Measurements from ENCODE around the gene SH3RF3. TPM values are rescaled to one million over a fixed set of nuclear protein-coding genes. Genes with fewer than 3 reads are reported as not detected.
A peak's percentile ranks its signal among the peaks of the same experiment; 100 is the strongest.

Gene SH3RF3
- total and polyA plus RNA-seq, 5 donors: 5.7 to 8.8 (median 8.1) TPM

GRCh38 chr2:109452318-109453305, 323.6 kb downstream of the SH3RF3 start:
- 94% methylated on average over 17 of the region's 17 CpGs for WGBS
- ATAC-seq (no peak), DNase-seq (no peak)
- Histone ChIP-seq H3K4me1 (ENCODE audit: control insufficient read depth, insufficient read depth, low read length) (no peaks in the 10 kb centered on the region), H3K4me3 (ENCODE audit: low read length) (no peak overlapping the region), H3K27ac (ENCODE audit: low read length) (no peak overlapping the region), H3K9me3 (ENCODE audit: control insufficient read depth, low read length) (no peaks in the 10 kb centered on the region), H3K27me3 (ENCODE audit: control insufficient read depth, insufficient read depth) (no peaks in the 10 kb centered on the region)
- intact Hi-C loops (cut with DNase I): no loop called here

DNA sequence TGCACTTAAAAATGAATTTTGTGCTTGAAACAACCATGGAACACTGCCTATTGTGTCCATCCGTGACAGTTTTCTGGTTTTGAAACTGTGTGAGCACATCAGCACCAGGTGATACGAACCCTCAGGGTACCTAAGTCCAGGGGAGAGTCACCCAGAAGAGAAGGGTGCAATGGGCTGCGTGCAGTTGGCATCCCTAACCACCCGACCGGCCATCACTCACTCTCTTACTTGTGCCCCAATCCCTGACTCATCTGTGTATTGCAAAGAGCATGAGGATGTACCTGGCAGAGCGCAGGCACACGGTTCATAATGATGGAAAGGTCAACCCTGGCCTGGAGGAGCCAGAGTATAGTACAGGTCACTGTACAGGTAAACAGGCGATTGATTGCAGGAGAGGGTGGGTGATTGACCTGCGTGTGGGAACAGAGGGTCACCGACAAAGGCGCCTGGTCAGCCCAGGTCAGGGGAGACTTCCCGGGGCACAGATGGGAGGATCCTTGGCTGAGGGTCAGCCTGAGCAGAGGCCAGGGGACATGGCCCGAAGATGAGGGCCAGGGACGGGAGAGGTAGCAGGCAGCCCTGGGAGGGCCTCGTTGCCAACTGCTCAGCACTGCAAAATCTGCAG, 324.5 kb downstream of the SH3RF3 start:
- Histone ChIP-seq H3K4me1 (ENCODE audit: control insufficient read depth, insufficient read depth, low read length) (no peaks in the 10 kb centered on the region), H3K27me3 (ENCODE audit: control insufficient read depth, insufficient read depth) (no peaks in the 10 kb centered on the region), H3K27ac (ENCODE audit: low read length) (no peak overlapping the region), H3K4me3 (ENCODE audit: low read length) (no peak overlapping the region), H3K9me3 (ENCODE audit: control insufficient read depth, low read length) (no peaks in the 10 kb centered on the region)
- no peak for ATAC-seq
- intact Hi-C loops (cut with DNase I): no loop called here
- 94% methylated on average over 15 of the region's 15 CpGs for WGBS
- DNase-seq: no peak

DNA sequence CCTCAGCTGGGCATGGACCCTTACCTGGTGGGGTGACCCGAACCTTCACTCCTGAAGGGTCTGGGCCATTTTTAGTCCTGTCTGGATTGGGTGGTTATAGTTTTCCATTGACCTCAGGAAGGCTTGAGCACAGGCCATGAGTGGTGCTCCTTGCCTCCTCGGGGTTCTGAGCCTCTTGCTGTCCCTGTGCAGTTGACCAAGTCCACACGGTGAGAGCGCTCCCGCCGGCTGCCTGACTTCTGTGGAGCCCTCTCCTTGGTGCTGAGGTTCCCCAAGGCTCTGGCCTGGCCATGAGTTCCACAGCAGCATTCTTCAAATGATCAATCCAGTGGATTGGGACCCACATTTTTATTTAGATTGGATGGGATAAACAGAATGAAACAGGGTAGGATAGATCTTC, 325.3 kb downstream of the SH3RF3 start:
- H3K27ac ChIP-seq (ENCODE audit: low read length): no peak overlapping the region
- no peaks in the 10 kb centered on the region for H3K9me3 ChIP-seq (ENCODE audit: control insufficient read depth, low read length)
- ATAC-seq (no peak), DNase-seq (no peak)
- 91% methylated on average over 6 of the region's 6 CpGs for WGBS
- H3K27me3 ChIP-seq (ENCODE audit: control insufficient read depth, insufficient read depth): no peaks in the 10 kb centered on the region
- intact Hi-C loops (cut with DNase I): no loop called here
- no peak overlapping the region for H3K4me3 ChIP-seq (ENCODE audit: low read length)
- no peaks in the 10 kb centered on the region for H3K4me1 ChIP-seq (ENCODE audit: control insufficient read depth, insufficient read depth, low read length)

- WGBS: 92% methylated on average over 7 of the region's 7 CpGs
- ATAC-seq (no peak), DNase-seq (no peak)
- intact Hi-C loops (cut with DNase I): no loop called here
- H3K4me3 ChIP-seq (ENCODE audit: low read length): no peak overlapping the region
- H3K27ac ChIP-seq (ENCODE audit: low read length): no peak overlapping the region
- H3K9me3 ChIP-seq (ENCODE audit: control insufficient read depth, low read length): no peaks in the 10 kb centered on the region
- H3K4me1 ChIP-seq (ENCODE audit: control insufficient read depth, insufficient read depth, low read length): no peaks in the 10 kb centered on the region
- no peaks in the 10 kb centered on the region for H3K27me3 ChIP-seq (ENCODE audit: control insufficient read depth, insufficient read depth)
Observed at GRCh38 chr2:109454765-109455394, 325.9 kb downstream of the SH3RF3 start.

DNA sequence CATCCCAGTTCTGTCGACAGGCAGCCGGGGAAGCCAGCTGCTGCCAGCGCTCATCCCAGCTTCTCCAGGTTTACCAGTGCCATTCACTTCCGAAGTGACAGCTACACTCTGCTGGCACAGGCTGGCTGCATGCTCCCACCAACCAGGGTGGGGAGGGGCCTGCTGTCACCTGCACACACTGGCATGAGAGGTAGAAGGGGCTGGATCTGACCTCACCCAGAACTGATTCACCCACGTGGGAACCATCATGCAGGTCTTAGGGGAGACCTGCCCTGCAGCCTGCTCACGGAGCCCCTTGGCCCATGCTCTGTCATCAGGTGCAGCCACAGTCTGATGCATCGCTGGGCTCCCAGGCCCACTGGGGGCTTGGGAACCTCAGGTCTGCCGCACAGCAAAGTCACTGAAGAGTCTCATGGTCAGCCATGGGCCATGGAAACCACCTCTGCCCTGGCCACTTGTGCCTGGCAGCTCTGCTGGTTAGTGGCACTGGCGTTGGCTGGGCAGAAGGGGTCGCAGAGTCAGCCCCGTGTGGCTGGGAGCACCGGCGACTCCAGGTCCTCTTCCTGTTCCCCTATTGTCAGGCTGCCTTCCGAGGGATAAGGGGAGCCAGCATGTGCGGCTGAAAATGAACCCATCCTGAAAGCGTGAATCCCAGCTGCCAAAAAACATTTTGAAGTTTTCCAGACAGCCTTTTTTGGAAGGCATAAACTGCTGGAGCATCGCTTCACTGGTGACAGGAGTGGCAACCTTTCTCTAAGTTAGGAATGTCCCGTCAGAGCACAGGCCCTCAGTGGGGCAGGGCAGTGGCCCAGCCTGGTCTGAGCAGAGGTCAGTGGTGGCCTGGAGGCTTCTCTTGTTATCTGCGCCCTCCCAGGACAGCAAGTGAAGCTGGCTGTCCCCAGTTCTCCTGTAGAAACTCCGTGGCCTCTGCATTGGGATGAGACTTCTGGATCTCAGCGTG, 327.0 kb downstream of the SH3RF3 start:
- no peak overlapping the region for H3K4me3 ChIP-seq (ENCODE audit: low read length)
- H3K9me3 ChIP-seq (ENCODE audit: control insufficient read depth, low read length): no peaks in the 10 kb centered on the region
- WGBS: 63% methylated on average over 21 of the region's 21 CpGs
- ATAC-seq: no peak
- no peaks in the 10 kb centered on the region for H3K4me1 ChIP-seq (ENCODE audit: control insufficient read depth, insufficient read depth, low read length)
- intact Hi-C loops (cut with DNase I): no loop called here
- no peaks in the 10 kb centered on the region for H3K27me3 ChIP-seq (ENCODE audit: control insufficient read depth, insufficient read depth)
- DNase-seq: no peak
- H3K27ac ChIP-seq (ENCODE audit: low read length): no peak overlapping the region

- H3K27ac ChIP-seq (ENCODE audit: low read length): no peak overlapping the region
- no peak for ATAC-seq
- no peak overlapping the region for H3K4me3 ChIP-seq (ENCODE audit: low read length)
- no peak for DNase-seq
- WGBS: 96% methylated on average over 8 of the region's 8 CpGs
- H3K4me1 ChIP-seq (ENCODE audit: control insufficient read depth, insufficient read depth, low read length): no peaks in the 10 kb centered on the region
- intact Hi-C loops (cut with DNase I): no loop called here
- no peaks in the 10 kb centered on the region for H3K9me3 ChIP-seq (ENCODE audit: control insufficient read depth, low read length)
- no peaks in the 10 kb centered on the region for H3K27me3 ChIP-seq (ENCODE audit: control insufficient read depth, insufficient read depth)
Observed at GRCh38 chr2:109456776-109457175, 327.8 kb downstream of the SH3RF3 start.

DNA sequence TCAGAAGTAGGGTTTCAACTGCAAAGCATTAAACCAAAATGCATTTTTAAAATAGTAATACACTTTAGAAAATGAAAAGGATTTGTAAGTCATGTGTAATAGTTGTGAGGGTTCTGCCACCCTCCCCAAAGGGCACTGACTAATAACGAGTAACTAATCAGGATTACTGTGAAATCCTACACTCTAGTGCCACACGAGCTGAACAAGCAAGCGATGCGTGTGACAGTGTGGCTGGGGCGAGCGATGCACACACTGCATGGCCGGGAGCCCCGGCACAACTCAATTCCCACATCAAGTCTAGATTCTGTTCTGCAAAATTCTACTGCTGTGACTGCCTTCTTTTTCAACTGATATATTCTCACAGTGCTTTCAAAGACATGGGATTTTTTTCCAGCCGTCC, 328.4 kb downstream of the SH3RF3 start:
- H3K9me3 ChIP-seq (ENCODE audit: control insufficient read depth, low read length): no peaks in the 10 kb centered on the region
- H3K4me1 ChIP-seq (ENCODE audit: control insufficient read depth, insufficient read depth, low read length): no peaks in the 10 kb centered on the region
- intact Hi-C loops (cut with DNase I): no loop called here
- no peak overlapping the region for H3K27ac ChIP-seq (ENCODE audit: low read length)
- 85% methylated on average over 9 of the region's 9 CpGs for WGBS
- H3K27me3 ChIP-seq (ENCODE audit: control insufficient read depth, insufficient read depth): no peaks in the 10 kb centered on the region
- ATAC-seq: no peak
- H3K4me3 ChIP-seq (ENCODE audit: low read length): no peak overlapping the region
- DNase-seq: no peak

- no peak overlapping the region for H3K4me3 ChIP-seq (ENCODE audit: low read length)
- no peak overlapping the region for H3K27ac ChIP-seq (ENCODE audit: low read length)
- intact Hi-C loops (cut with DNase I): no loop called here
- 78% methylated on average over 7 of the region's 7 CpGs for WGBS
- ATAC-seq: no peak
- no peaks in the 10 kb centered on the region for H3K27me3 ChIP-seq (ENCODE audit: control insufficient read depth, insufficient read depth)
- DNase-seq: no peak
- no peaks in the 10 kb centered on the region for H3K4me1 ChIP-seq (ENCODE audit: control insufficient read depth, insufficient read depth, low read length)
- no peaks in the 10 kb centered on the region for H3K9me3 ChIP-seq (ENCODE audit: control insufficient read depth, low read length)
Observed at GRCh38 chr2:109457794-109458193, 328.8 kb downstream of the SH3RF3 start.

- ATAC-seq (no peak), DNase-seq (no peak)
- Histone ChIP-seq H3K4me3 (ENCODE audit: low read length) (no peak overlapping the region), H3K4me1 (ENCODE audit: control insufficient read depth, insufficient read depth, low read length) (no peaks in the 10 kb centered on the region), H3K27ac (ENCODE audit: low read length) (no peak overlapping the region), H3K27me3 (ENCODE audit: control insufficient read depth, insufficient read depth) (no peaks in the 10 kb centered on the region), H3K9me3 (ENCODE audit: control insufficient read depth, low read length) (no peaks in the 10 kb centered on the region)
- WGBS: 100% methylated on average over 1 of the region's 1 CpG
- intact Hi-C loops (cut with DNase I): no loop called here
Observed at GRCh38 chr2:109458512-109458911, 329.5 kb downstream of the SH3RF3 start.

DNA sequence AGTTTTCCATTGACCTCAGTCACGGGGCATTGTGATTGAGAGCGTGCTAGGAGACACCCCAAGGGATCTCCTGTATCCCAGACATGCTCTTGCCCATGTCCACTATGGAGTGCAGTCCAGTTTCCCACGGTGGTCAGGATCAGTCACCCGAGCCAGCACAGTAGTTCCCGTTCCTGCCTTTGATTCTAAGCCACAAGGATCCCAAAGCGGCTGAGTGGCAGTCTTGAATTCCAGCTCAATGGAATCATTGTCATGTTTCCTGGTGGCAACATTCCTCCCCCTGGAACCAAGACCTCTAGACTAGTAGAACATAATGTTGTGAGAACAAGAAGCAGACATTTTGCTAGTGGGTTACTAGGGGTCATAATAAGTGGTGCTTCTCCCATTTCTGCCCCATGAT, 330.5 kb downstream of the SH3RF3 start:
- Histone ChIP-seq H3K27me3 (ENCODE audit: control insufficient read depth, insufficient read depth) (no peaks in the 10 kb centered on the region), H3K9me3 (ENCODE audit: control insufficient read depth, low read length) (no peaks in the 10 kb centered on the region), H3K4me3 (ENCODE audit: low read length) (no peak overlapping the region), H3K4me1 (ENCODE audit: control insufficient read depth, insufficient read depth, low read length) (no peaks in the 10 kb centered on the region), H3K27ac (ENCODE audit: low read length) (no peak overlapping the region)
- 81% methylated on average over 6 of the region's 6 CpGs for WGBS
- intact Hi-C loops (cut with DNase I): no loop called here
- peak in 1 of 2 donors; percentile 37 for ATAC-seq
- DNase-seq: no peak
